ENCODE data around the gene ARHGEF40. TPM values are rescaled to one million over a fixed set of nuclear protein-coding genes. Genes with fewer than 3 reads are reported as not detected.
"Not testable (repeated sequence)": the region's sequence is repeated elsewhere in the genome, so short reads cannot be mapped to it uniquely, and the experiment has no call there.

Gene ARHGEF40
- total RNA-seq, 1 experiment from 2014 or later, result 2.7 TPM

- DNase-seq (no peak), ATAC-seq (no peak)
- H3K79me2 ChIP-seq (ENCODE audit: low read length), result no peaks in the 10 kb centered on the region
- H3K27me3 ChIP-seq (ENCODE audit: low read length), result peaks cover 39% of the 10 kb centered on the region
- no peak overlapping the region for H3K27ac ChIP-seq (ENCODE audit: low read length)
- intact Hi-C loops (cut with micrococcal nuclease), result loop anchor here (1.0 to 5.0 kb wide), 3 partner anchors 26 to 343 kb away; no protein-coding TSS in a partner anchor
- no TSS peak for BruUV-seq (replicated peaks)
- no peaks in the 10 kb centered on the region for H3F3A ChIP-seq (ENCODE audit: low read length, unreplicated experiment)
- H3K4me2 ChIP-seq (ENCODE audit: low read length), result no peak overlapping the region
- no peak overlapping the region for H2AFZ ChIP-seq (ENCODE audit: low read length)
- H3K36me3 ChIP-seq (ENCODE audit: low read depth, low read length), result no peaks in the 10 kb centered on the region
- no peak overlapping the region for H3K9ac ChIP-seq (ENCODE audit: low read length)
- CTCF ChIA-PET, result interaction anchor here (0.7 to 1.5 kb wide), 3 partner anchors 26 to 192 kb away, joined by 3 to 17 read pairs (median 4); no protein-coding TSS in a partner anchor
- no peaks in the 10 kb centered on the region for H4K20me1 ChIP-seq (ENCODE audit: low read length)
- no peak overlapping the region for H3K4me3 ChIP-seq (ENCODE audit: low read length)
- H3K9me3 ChIP-seq (ENCODE audit: low read length), result no peaks in the 10 kb centered on the region
- POLR2A ChIA-PET (ENCODE audit: unreplicated experiment), result no interaction called here
- H3K9me2 ChIP-seq (replicated peaks; ENCODE audit: low read length), result no peaks in the 10 kb centered on the region
- TF ChIP-seq CTCF (conservative IDR thresholded peaks at IDR 0.05; ENCODE audit: low read depth, low read length) (no peak), EZH2 (IDR thresholded peaks at IDR 0.05; ENCODE audit: low read length, unreplicated experiment) (no peak), EZH2phosphoT487 (IDR thresholded peaks at IDR 0.05; ENCODE audit: borderline replicate concordance, low read length) (no peak)
- H3K4me1 ChIP-seq (ENCODE audit: insufficient read depth, low read length), result no peaks in the 10 kb centered on the region
These were observed 29.7 kb upstream of the ARHGEF40 start for GRCh38 chr14:21040370-21040925.

GRCh38 chr14:21040941-21041340 lies 29.2 kb upstream of the ARHGEF40 start:
- H3K9me3 ChIP-seq (ENCODE audit: low read length); H3K79me2 ChIP-seq (ENCODE audit: low read length); H4K20me1 ChIP-seq (ENCODE audit: low read length); H3K4me2 ChIP-seq (ENCODE audit: low read length); POLR2A ChIA-PET (ENCODE audit: unreplicated experiment); H3K4me3 ChIP-seq (ENCODE audit: low read length); H3K9me2 ChIP-seq (replicated peaks; ENCODE audit: low read length); H2AFZ ChIP-seq (ENCODE audit: low read length); DNase-seq; H3K4me1 ChIP-seq (ENCODE audit: insufficient read depth, low read length); H3K36me3 ChIP-seq (ENCODE audit: low read depth, low read length); BruUV-seq (replicated peaks); H3K9ac ChIP-seq (ENCODE audit: low read length); H3F3A ChIP-seq (ENCODE audit: low read length, unreplicated experiment); ATAC-seq; H3K27ac ChIP-seq (ENCODE audit: low read length): not testable (repeated sequence)
- intact Hi-C loops (cut with micrococcal nuclease), result loop anchor here (1.0 to 5.0 kb wide), 3 partner anchors 27 to 344 kb away; no protein-coding TSS in a partner anchor
- CTCF ChIA-PET, result interaction anchor here (0.6 to 1.5 kb wide), 3 partner anchors 21 to 26 kb away, joined by 3 to 17 read pairs (median 4); no protein-coding TSS in a partner anchor
- H3K27me3 ChIP-seq (ENCODE audit: low read length), result peaks cover 38% of the 10 kb centered on the region

- Histone ChIP-seq H3K9me3 (ENCODE audit: low read length) (no peaks in the 10 kb centered on the region), H4K20me1 (ENCODE audit: low read length) (no peaks in the 10 kb centered on the region), H3K79me2 (ENCODE audit: low read length) (no peaks in the 10 kb centered on the region), H3F3A (ENCODE audit: low read length, unreplicated experiment) (no peaks in the 10 kb centered on the region), H3K36me3 (ENCODE audit: low read depth, low read length) (no peaks in the 10 kb centered on the region), H3K4me1 (ENCODE audit: insufficient read depth, low read length) (no peaks in the 10 kb centered on the region), H3K4me2 (ENCODE audit: low read length) (no peak within 1 kb of the TSS), H3K27ac (ENCODE audit: low read length) (no peak within 1 kb of the TSS), H3K4me3 (ENCODE audit: low read length) (no peak within 1 kb of the TSS), H2AFZ (ENCODE audit: low read length) (no peak within 1 kb of the TSS), H3K27me3 (ENCODE audit: low read length) (peaks cover 30% of the 10 kb centered on the region), H3K9ac (ENCODE audit: low read length) (no peak within 1 kb of the TSS), H3K9me2 (replicated peaks; ENCODE audit: low read length) (no peaks in the 10 kb centered on the region)
- ChIA-PET POLR2A (ENCODE audit: unreplicated experiment) (interaction anchor here (0.6 kb wide), 1 partner anchor 60 kb away, joined by 6 read pairs; no protein-coding TSS in a partner anchor), CTCF (no interaction called here)
- no TSS peak for BruUV-seq (replicated peaks)
- TF ChIP-seq EZH2phosphoT487 (IDR thresholded peaks at IDR 0.05; ENCODE audit: borderline replicate concordance, low read length) (no peak), EZH2 (IDR thresholded peaks at IDR 0.05; ENCODE audit: low read length, unreplicated experiment) (no peak), CTCF (conservative IDR thresholded peaks at IDR 0.05; ENCODE audit: low read depth, low read length) (no peak)
- DNase-seq (no peak), ATAC-seq (no peak)
- intact Hi-C loops (cut with micrococcal nuclease), result loop anchor here (5.0 kb wide), 2 partner anchors 185 to 345 kb away; no protein-coding TSS in a partner anchor
These were observed 28.2 kb upstream of the ARHGEF40 start, which contains the start of gene RNASE7 for GRCh38 chr14:21041676-21042433. Gene RNASE7 (plus strand): TSS chr14:21042362. CDS start chr14:21042993, 631 bp downstream.
